Caco-2 (cell line): ENCODE results near the gene CRYGC. TPM values are rescaled to one million over a fixed set of nuclear protein-coding genes. Genes with fewer than 3 reads are reported as not detected.
"Not testable (repeated sequence)": the region's sequence is repeated elsewhere in the genome, so short reads cannot be mapped to it uniquely, and the experiment has no call there.

Experiments used
- BruUV-seq: library from RNA; stranded (reverse); fragments of 400-500 nt; replicated peaks from 2 replicates; lab custom pipeline; 2021; lab: Mats Ljungman, UMichigan
- CTCF ChIA-PET: fragments of 300-600 bp; sonication (Branson Sonifier 250); formaldehyde crosslinking; loops from one replicate; lab custom pipeline; 2022; ENCODE audit warnings: antibody characterized with exemption; lab: Charles Lee
- POLR2A ChIA-PET: fragments of 300-600 bp; sonication (Branson Sonifier 250); formaldehyde crosslinking; loops from one replicate; lab custom pipeline; 2022; ENCODE audit warnings: antibody characterized with exemption; lab: Charles Lee
- DNase-seq, 2 experiments: peaks; one replicate each; pipeline versions ENCODE4 v3.0.0 to v3.0.0-alpha.2; 2020 to 2022
- H3K27me3 ChIP-seq: replicated peaks from 2 replicates; pipeline ENCODE4 v1.6.0; 2011; ENCODE audit warnings: low read length; ENCODE audit not compliant: control insufficient read depth, insufficient read depth
- H3K36me3 ChIP-seq: 2 replicates; pipeline ENCODE4 v1.5.1; 2011; ENCODE audit warnings: low read length; ENCODE audit not compliant: control insufficient read depth, insufficient read depth
- H3K4me1 ChIP-seq: fragments of 250-450 bp; sonication (Bioruptor Pico); 2 replicates; pipeline ENCODE4 v1.5.1; 2020; ENCODE audit warnings: mild to moderate bottlenecking
- H3K4me3 ChIP-seq: 2 replicates; pipeline ENCODE4 v1.5.1; 2011; ENCODE audit warnings: low read depth, mild to moderate bottlenecking, control low read depth, low read length
- H3K9me3 ChIP-seq: fragments of 250-450 bp; sonication (Bioruptor Pico); 2 replicates; pipeline ENCODE4 v1.5.1; 2020; ENCODE audit warnings: mild to moderate bottlenecking, moderate library complexity
- H3K27ac Mint-ChIP-seq: one replicate; pipeline ENCODE4 v1.8.0; 2022; ENCODE audit warnings: mixed read lengths; ENCODE audit not compliant: unreplicated experiment
- H3K27me3 Mint-ChIP-seq: one replicate; pipeline ENCODE4 v1.8.0; 2022; ENCODE audit warnings: mixed read lengths; ENCODE audit not compliant: insufficient read depth, unreplicated experiment
- H3K36me3 Mint-ChIP-seq: one replicate; pipeline ENCODE4 v1.8.0; 2022; ENCODE audit warnings: mild to moderate bottlenecking, mixed read lengths; ENCODE audit not compliant: insufficient read depth, unreplicated experiment
- H3K4me1 Mint-ChIP-seq: one replicate; pipeline ENCODE4 v1.8.0; 2022; ENCODE audit warnings: low read depth, mixed read lengths; ENCODE audit not compliant: unreplicated experiment
- H3K4me3 Mint-ChIP-seq: one replicate; pipeline ENCODE4 v1.8.0; 2022; ENCODE audit warnings: mild to moderate bottlenecking, moderate library complexity, mixed read lengths; ENCODE audit not compliant: unreplicated experiment
- H3K9me3 Mint-ChIP-seq: one replicate; pipeline ENCODE4 v1.8.0; 2022; ENCODE audit warnings: mixed read lengths; ENCODE audit not compliant: unreplicated experiment
- intact Hi-C: fragments of 100-400 bp; cut with micrococcal nuclease; formaldehyde crosslinking; loops from one replicate; pipeline ENCODE4 v1.10.0; 2022; ENCODE audit not compliant: unreplicated experiment
- total RNA-seq: library from RNA; stranded (reverse); gene quantifications from 2 replicates; pipeline ENCODE4 v1.2.3, GENCODE V29; 2022
- TF ChIP-seq, protein P1 (sequence below), 2 experiments: fragments of 200-600 bp in 1 of 2; IDR thresholded peaks; 1 replicate in 1 of 2; 2 replicates in 1 of 2; pipeline versions ENCODE4 v1.5.1 to v1.8.0; 2011 to 2022; ENCODE audit warnings: antibody characterized with exemption in 1 of 2, control low read depth in 1 of 2, inconsistent platforms in 1 of 2, low read depth in 1 of 2, low read length in 1 of 2, mild to moderate bottlenecking in 1 of 2, moderate library complexity in 1 of 2; ENCODE audit not compliant: insufficient read depth in 1 of 2, severe bottlenecking in 1 of 2, unreplicated experiment in 1 of 2

Gene CRYGC
- total RNA-seq, 1 experiment from 2014 or later: not detected

DNA sequence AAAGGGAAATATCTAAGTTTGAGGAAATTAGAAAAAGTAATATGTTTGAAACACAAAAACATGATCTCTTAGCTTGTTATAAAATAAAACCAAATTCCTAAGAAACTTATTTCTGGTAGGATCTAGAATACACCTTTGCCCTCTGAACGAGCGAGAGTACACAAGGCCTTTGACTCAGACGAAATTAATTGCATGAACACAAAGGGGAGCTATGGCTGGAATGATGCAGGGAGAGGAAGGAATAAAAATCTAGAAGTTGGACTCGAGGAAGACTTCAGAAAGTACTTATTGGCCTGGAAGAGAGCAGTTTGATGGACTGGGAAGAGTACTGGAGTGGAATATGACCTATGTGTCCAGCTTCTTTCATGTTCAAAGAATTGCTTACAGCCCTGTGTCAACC is 4.4 kb downstream of the CRYGC start:
- Mint-ChIP-seq H3K27me3 (no peaks in the 10 kb centered on the region), H3K9me3 (no peaks in the 10 kb centered on the region), H3K4me3 (peak overlapping the region; percentile 44), H3K36me3 (peaks cover 10% of the 10 kb centered on the region), H3K27ac (peak overlapping the region; percentile 88), H3K4me1 (peaks cover 27% of the 10 kb centered on the region)
- TF ChIP-seq, protein P1, sequence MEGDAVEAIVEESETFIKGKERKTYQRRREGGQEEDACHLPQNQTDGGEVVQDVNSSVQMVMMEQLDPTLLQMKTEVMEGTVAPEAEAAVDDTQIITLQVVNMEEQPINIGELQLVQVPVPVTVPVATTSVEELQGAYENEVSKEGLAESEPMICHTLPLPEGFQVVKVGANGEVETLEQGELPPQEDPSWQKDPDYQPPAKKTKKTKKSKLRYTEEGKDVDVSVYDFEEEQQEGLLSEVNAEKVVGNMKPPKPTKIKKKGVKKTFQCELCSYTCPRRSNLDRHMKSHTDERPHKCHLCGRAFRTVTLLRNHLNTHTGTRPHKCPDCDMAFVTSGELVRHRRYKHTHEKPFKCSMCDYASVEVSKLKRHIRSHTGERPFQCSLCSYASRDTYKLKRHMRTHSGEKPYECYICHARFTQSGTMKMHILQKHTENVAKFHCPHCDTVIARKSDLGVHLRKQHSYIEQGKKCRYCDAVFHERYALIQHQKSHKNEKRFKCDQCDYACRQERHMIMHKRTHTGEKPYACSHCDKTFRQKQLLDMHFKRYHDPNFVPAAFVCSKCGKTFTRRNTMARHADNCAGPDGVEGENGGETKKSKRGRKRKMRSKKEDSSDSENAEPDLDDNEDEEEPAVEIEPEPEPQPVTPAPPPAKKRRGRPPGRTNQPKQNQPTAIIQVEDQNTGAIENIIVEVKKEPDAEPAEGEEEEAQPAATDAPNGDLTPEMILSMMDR (IDR thresholded peaks at IDR 0.05; ENCODE audit: insufficient read depth in 1 of 2, low read depth in 1 of 2, low read length in 1 of 2, severe bottlenecking in 1 of 2, unreplicated experiment in 1 of 2): no peak
- ChIA-PET CTCF (interaction anchor here (0.7 to 0.9 kb wide), 2 partner anchors 85 to 100 kb away, joined by 3 to 5 read pairs; partner anchors contain the start of gene PLEKHM3), POLR2A (interaction anchor here (0.6 kb wide), 1 partner anchor 11 kb away, joined by 3 read pairs; no protein-coding TSS in a partner anchor)
- Histone ChIP-seq H3K36me3 (no peaks in the 10 kb centered on the region), H3K9me3 (no peaks in the 10 kb centered on the region), H3K27me3 (no peaks in the 10 kb centered on the region), H3K4me1 (peaks cover 27% of the 10 kb centered on the region), H3K4me3 (no peak overlapping the region)
- no peak for DNase-seq
- intact Hi-C loops: no loop called here
- BruUV-seq: no TSS peak

DNA sequence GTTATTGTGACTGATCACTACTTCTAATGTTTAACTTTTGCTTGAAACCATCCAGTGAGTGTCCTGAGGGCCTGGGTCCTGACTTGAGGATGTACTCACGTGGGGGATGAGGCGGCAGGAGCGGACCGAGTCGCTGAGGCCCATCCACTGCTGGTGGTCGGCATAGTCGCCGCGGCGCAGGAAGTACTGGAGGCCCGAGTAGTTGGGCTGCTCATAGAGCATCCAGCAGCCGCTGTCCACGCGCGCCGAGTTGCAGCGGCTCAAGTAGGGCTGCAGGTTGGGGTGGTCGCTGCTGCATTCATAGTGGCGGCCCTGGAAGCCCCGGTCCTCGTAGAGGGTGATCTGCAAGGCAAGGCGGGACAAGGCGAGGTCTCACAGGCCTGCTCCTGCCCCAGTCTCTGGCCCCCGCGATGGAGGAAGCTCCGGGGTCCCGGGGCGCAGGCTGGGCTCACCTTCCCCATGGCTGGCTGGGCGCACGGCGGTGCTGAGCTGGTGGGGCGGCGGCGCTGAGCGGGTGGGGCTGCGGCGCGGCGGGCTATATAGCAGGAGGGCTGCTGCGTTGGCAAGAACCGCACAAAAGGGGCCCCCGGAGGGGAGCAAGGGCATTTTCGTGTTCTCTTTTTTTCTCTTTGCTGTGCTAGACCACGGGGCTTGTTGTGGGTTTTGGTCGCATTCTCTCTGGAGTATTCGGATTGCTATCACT is 5.5 kb downstream of the CRYGC start, which contains the start of gene CRYGD:
Gene CRYGD, minus strand, starts transcription at position 512 of the 703 bp plus-strand sequence. Its CDS starts 51 bp downstream, at position 461.
- H3K4me1 ChIP-seq: peaks cover 22% of the 10 kb centered on the region
- H3K27me3 Mint-ChIP-seq, H3K9me3 Mint-ChIP-seq, H3K4me3 ChIP-seq, POLR2A ChIA-PET, H3K36me3 ChIP-seq, DNase-seq, H3K9me3 ChIP-seq, H3K27me3 ChIP-seq, BruUV-seq, CTCF ChIA-PET, intact Hi-C loops: not testable (repeated sequence)
- peaks cover 13% of the 10 kb centered on the region for H3K36me3 Mint-ChIP-seq
- H3K27ac Mint-ChIP-seq: peak within 1 kb of the TSS; percentile 88
- H3K4me1 Mint-ChIP-seq: peaks cover 20% of the 10 kb centered on the region
- H3K4me3 Mint-ChIP-seq: peak within 1 kb of the TSS; percentile 44

DNA sequence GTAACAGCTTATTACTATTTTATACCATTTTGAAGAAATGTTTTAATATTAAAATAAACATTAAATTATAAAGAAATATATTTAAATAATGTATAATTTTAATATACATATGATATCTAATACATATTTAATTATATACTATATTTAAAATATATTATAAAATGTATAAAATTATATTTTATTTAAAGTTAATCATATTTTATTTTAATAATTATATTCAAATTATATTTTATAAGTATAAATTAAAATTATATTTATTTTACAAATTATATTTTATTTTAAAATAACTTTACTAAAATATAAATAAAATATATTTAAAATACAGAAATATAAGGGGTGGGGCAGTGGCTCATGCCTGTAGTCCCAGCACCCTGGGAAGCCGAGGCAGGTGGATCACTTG is 7.4 kb downstream of the CRYGC start:
- Histone ChIP-seq H3K4me3 (no peak overlapping the region), H3K36me3 (no peaks in the 10 kb centered on the region), H3K9me3 (no peaks in the 10 kb centered on the region), H3K27me3 (no peaks in the 10 kb centered on the region), H3K4me1 (peaks cover 36% of the 10 kb centered on the region)
- Mint-ChIP-seq H3K27me3 (no peaks in the 10 kb centered on the region), H3K4me1 (peaks cover 33% of the 10 kb centered on the region), H3K36me3 (peaks cover 24% of the 10 kb centered on the region), H3K27ac (no peak overlapping the region), H3K4me3 (no peak overlapping the region), H3K9me3 (no peaks in the 10 kb centered on the region)
- CTCF ChIA-PET: interaction anchor here (1.0 kb wide), 1 partner anchor 20 kb away, joined by 3 read pairs; no protein-coding TSS in a partner anchor
- TF ChIP-seq, protein P1 (IDR thresholded peaks at IDR 0.05; ENCODE audit: insufficient read depth in 1 of 2, low read depth in 1 of 2, low read length in 1 of 2, severe bottlenecking in 1 of 2, unreplicated experiment in 1 of 2): no peak
- BruUV-seq: no TSS peak
- POLR2A ChIA-PET: no interaction called here
- no peak for DNase-seq
- intact Hi-C loops: no loop called here
